HG03575 (cell line): ENCODE data around the gene LSP1.
"Not testable (repeated sequence)": the region's sequence is repeated elsewhere in the genome, so short reads cannot be mapped to it uniquely, and the experiment has no call there.

Experiments
- ATAC-seq: cut with Tn5 transposase; IDR thresholded peaks from one replicate; pipeline ENCODE4 v1.9.1; 2021; ENCODE audit not compliant: unreplicated experiment, insufficient number of reproducible peaks, low FRiP score; ENCODE audit errors: extremely low read depth

Gene LSP1

DNA sequence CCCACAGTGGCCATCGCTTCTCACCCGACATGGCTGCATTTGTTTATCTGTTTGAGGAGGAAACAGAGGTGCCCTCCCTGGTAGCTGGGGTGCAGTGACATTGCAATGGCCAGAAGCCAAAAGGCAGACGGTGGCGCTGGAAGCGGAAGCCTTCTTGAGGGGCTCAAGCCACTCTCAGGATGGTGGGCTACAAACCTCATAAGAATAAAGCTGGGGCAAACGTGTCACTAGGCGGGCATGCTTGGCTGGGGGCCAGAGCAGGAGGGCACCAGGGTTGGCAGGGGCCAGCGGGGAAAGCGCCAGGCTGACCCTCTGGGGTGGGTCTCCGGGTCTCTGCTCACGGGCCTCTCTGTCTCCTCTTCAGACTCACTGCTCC is 79.2 kb downstream of the LSP1 start:
- no peak for ATAC-seq

DNA sequence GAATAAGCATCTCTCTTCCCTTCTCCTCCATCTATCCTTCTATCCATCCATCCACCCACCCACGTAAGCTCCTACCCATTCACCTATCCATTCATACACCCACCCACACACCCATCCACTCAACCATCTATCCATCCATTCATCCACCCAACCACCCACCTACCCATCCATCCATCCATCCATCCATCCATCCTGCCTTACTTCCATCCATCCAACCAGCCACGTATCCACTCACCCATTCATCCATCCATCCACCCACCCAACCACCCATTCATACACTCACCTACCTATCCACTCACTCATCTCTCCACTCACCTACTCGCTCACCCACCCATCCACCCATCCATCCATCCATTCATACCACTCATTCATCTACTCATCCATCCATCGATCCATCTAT is 79.8 kb downstream of the LSP1 start:
- no peak for ATAC-seq

DNA sequence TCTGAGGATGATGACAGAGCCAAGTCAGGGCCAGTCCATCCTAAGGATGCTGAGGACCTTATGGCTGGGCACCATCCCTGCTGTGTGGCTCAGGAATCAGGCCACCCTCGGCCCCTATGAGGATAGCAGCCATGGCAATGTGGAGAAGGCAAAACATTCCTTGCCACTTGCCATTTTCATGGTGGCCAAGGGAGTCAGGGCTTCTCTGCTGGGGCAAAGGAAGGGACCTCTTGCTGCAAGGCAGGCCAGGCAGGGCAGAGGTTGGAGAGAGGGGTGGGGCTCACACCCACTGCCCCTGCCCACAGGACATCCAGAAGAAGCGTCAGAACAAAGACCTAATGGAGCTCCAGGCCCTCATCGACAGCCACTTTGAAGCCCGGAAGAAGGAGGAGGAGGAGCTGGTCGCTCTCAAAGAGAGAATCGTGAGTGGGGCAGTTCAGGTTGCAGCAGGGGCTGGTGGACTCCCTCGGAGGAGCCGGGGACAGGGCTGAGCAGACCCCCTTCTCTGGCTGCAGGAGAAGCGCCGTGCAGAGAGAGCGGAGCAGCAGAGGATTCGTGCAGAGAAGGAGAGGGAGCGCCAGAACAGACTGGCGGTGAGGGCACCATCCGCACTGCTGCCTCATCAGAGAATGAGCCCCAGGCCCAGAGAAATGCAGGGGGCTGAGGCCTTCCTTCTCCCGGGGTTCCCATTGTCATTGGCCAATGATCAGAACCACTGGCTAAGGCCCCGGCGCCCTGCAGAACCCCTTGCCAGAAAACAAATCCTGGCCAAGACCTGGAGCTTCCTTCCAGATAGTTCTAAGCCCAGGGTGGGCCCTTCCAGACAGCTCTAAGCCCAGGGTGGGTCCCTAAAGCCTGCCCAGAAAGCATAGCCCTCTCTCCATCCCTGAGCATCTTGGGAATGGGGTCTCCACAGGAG is 80.8 kb downstream of the LSP1 start:
- ATAC-seq, result no peak

DNA sequence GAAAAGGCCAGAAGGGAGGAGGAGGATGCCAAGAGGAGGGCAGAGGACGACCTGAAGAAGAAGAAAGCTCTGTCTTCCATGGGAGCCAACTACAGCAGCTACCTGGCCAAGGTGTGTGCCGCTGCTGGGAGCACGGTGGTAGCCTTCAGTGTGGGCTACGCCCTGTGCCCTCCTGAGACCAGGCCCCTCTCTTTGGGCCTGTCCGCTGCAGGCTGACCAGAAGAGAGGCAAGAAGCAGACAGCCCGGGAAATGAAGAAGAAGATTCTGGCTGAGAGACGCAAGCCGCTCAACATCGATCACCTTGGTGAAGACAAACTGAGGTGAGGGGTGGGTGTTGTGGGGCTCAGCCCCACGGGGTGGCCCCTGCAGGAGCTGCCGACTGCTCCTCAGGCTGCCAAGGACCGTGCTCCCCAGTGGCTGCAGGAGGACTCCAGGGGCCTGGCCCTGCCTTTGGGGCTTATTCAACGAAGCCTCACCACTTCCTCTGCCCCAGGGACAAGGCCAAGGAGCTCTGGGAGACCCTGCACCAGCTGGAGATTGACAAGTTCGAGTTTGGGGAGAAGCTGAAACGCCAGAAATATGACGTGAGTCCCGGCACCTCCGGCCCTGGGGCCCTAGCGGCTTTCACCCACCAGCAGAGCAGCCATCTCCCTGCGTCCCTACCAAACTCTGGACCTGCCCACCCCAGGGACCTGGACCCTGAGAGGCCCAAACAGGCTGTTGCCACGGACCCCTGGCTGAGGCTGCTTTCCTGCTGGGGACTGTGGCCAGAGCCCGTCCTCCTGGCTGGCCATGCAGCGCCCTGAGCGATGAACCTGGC is 81.7 kb downstream of the LSP1 start:
- ATAC-seq, result no peak

DNA sequence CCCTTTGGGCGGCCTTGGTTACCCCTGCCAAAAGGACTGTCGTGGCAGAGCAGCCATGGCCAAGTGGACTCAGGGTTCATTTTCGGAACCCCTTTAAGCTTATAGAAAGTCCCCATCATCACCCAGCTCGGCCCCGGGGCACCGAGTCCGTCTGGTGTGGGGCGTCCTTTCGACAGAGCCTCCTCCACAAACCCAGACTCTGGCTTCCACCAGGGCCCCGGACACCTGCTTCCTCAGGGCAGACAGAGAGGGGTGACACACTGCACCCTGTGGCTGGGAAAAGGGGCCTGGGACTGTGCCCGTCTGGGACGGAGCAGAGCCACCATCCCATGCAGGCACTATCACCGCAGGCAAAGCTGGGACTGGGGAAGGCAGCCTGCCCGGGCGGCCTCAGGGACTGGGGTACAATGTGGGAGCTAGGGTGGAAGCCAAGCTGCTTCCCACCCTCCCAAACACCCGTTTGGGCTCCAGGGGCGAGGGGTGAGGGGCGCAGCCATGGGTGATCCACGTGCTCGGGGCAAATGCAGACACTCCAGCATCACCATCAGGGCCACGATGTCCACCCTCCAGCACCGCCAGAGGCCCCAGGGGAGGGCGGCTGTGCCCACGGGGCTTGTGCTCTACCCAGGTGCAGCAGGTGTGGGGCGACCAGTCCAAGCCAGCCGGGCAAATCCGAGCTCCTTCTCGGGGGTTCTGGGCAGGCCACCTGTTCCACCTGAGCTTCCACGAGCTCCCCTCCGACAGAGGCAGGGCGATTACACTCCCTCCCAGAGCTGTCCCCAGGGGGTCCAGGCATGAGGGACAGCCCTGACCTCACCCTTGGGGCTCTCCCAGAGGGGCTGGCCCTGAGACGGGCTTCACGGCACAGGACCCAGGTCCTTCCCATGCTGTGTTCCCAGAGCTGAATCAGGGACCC is 82.5 kb downstream of the LSP1 start:
- ATAC-seq, result no peak

DNA sequence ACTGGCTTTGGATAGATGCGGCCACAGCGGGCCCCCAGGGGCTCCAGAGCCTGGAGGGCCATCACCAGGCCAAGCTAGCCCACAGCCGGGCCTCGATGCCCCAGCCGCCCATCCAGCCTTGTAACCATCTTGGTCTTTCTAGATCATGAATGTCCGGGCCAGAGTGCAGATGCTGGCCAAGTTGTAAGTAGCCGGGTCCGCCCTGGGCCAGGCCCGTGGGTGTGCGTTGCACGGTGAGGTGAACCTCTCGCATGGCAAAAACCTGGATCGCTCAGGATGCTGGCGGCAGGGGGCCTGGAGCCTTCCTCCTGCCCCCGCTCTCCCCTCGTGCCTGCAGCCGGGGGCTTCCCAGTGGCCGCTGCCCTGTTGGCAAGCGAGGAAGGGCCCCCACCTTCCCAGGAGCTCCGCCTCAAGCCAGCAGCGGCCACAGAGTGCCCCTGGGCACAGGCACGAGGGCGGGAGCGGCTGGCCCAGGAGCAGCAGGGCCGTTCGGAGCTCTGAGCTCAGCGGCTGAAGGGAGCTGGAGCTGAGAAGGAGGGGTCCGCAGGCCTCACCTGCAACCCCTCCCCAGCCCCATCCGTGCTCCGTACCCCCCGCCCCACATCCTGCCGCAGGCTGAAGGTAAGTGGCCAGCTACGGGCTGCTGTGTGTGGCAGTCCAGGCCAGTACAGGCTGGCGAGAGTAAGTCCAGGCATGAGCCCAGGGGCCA is 83.3 kb downstream of the LSP1 start:
- no peak for ATAC-seq

DNA sequence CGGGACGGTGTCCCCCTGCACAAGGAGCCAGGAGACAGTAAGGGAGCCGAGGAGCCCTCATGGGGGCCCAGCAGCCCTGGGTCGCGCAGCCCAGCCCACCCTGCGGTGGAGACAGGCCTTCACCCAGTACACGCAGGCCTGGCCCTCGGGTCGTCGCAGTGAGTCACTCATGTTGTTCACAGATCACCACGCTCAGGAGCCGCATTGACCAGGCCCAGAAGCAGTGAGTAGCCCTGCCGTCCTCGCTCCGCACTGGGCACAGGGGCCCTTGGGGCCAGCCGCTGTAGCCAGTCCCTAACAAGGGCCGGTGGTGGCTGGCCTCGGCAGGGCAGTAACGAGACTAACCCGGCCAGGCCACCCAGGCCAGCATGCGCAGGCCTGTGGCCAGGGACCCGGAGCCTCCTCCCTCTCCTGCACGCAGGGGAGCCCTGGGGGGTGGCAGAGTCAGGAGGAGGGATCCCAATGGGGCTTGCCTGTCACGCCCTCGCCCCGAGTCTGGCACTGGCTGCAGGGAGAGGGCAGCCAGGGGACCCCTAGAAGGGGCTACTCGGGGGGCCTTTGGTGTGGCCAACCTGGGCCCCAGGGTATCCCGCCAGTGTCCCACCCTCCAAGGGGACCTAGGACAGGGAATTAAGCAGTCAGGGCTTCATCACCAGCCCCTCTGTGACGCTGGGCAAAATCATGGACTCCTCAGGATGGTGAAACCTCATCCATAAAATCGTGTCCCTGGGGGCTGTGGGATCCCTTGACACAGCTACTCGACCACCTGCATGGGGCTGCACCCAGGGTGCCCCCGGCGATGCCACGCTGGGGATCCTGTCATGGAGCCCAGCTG is 84.1 kb downstream of the LSP1 start:
- ATAC-seq, result no peak

DNA sequence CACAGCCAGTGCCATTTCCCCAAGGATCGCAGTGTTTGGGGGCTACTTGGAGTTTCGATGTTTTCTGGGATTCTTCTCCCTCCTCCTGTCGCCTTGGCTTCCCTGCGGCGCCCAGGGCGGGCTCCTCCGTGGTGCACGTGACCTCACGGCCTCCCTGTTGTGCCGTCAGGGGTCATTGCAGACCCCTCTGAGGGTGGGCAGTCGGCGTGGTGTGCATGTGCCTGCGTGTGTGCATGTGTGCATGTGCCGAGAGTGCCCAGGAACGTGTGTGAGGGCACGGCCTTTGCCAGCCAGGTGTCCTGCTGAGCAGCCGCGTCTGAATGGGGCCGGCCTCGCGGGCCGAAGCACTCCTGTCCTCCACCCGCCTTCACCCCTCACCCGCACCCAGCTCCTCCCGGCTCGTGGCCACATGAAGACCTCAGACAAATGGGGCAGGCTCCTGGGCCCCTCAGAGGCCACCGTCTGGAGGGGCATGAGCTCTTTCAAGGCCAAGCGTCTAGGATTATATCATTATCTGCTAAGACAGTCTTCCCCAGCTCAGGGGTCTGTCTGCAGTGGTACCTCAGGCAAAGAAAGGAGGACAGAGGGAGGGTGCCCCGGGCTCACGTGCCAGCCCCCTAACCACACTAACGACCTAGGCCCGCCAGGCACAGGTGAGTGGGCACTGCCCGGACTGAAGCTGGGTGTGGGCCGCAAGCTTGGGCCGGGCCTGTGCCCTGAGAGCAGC is 84.9 kb downstream of the LSP1 start:
- ATAC-seq, result no peak

DNA sequence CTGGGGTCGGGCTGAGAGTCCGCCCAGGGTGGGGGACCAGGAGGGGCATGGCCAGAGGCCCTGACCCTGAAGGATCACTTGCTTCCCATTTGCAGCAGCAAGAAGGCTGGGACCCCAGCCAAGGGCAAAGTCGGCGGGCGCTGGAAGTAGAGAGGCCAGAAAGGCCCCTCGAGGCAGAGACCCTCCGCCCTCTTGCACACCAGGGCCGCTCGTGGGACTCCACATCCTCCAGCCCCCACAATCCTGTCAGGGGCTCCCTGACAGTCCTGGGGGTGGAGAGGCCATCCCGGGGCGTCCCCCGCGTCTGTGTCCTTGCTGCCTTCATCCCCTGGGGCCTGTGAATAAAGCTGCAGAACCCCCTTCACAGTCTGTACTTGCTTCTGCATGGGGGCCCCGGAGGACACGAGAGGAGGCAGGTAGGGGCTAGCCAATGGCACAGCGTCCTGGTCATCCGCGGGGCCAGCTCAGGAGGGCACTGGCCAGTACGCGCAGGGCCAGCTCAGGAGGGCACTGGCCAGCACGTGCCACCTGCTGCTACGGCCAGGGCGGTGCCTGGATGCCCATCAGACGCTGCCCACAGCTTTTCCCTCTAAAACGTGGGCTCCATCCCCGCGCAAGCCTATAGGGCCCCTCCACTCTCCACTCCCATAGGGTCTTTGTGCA is 85.6 kb downstream of the LSP1 start:
- no peak for ATAC-seq

DNA sequence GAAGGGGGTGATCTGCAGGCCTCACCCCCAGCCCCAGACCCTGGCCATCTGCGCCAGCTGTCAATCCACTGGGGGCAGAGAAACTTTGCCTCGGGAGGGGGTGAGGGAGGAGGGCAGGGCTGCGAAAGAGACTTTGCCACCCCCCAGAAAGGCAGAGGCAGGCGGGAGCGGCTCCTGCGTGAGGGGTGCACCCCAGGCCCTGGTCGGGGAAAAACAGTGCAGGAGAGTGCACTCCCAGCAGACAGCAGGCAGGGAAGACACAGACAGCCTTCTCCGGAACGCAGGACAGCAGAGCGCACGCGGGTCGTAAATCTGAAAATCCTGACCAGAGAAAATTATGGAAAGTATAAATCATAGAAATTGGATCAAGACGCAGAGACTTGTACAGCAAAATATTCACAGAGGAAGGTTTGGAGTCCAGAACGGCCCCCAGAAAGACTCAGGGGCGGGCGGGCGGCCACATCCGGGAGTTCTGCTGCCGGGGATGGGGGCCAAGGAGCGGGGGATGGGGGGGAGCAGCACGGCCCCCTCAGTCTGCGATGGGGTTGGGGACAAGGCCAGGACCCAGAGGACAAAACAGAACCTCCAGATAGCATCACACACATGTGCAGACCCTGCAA is 86.2 kb downstream of the LSP1 start:
- ATAC-seq, result no peak

DNA sequence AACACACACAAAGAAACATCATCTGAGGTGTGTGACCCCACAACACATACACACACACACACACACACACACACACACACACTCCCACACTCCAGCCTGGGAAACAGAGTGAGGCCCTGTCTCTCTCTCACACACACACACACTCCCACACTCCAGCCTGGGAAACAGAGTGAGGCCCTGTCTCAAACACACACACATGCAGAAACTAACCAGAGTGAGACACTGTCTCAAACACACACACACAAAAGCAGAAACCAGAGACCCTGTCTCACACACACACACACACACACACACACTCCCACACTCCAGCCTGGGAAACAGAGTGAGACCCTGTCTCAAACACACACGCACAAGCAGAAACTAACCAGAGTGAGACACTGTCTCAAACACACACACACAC is 86.9 kb downstream of the LSP1 start:
- not testable (repeated sequence) for ATAC-seq
